ENCODE results near the gene RAB5IF. TPM values are rescaled to one million over a fixed set of nuclear protein-coding genes. Genes with fewer than 3 reads are reported as not detected.
A peak's percentile ranks its signal among the peaks of the same experiment; 100 is the strongest.

Gene RAB5IF, protein sequence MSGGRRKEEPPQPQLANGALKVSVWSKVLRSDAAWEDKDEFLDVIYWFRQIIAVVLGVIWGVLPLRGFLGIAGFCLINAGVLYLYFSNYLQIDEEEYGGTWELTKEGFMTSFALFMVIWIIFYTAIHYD
- 74.0 and 90.3 TPM in 2 replicates for total RNA-seq (2012; rRNA removed)
- 93.1 and 96.6 TPM in 2 replicates for polyA plus RNA-seq (2012; rRNA removed)
- polyA plus RNA-seq (2012; cell fraction: cytosol; rRNA removed) = 60.5 and 63.1 TPM in 2 replicates
- polyA plus RNA-seq (2012; cell fraction: nucleus; rRNA removed; ENCODE audit: low replicate concordance) = 30.9 and 74.4 TPM in 2 replicates
- Bru-seq, nascent RNA = percentile 73 among the genes with signal in this experiment
- BruChase-seq, experiment 1, labeled RNA remaining after a 6-hour chase = percentile 92 among the genes with signal in this experiment
- percentile 86 among the genes with signal in this experiment for BruChase-seq, experiment 2, labeled RNA remaining after a 2-hour chase
- long read RNA-seq, transcript RAB5IF-204 (5 exons, 1,170 nt) = minor isoform, 6 of 108 reads
- long read RNA-seq, transcript RAB5IF-202 (4 exons, 1,114 nt) = major isoform, 90 of 108 reads
- long read RNA-seq, partial matches to known transcripts = 1 of 108 reads
- long read RNA-seq, other reads (novel, unspliced or antisense) = 7 of 108 reads

DNA sequence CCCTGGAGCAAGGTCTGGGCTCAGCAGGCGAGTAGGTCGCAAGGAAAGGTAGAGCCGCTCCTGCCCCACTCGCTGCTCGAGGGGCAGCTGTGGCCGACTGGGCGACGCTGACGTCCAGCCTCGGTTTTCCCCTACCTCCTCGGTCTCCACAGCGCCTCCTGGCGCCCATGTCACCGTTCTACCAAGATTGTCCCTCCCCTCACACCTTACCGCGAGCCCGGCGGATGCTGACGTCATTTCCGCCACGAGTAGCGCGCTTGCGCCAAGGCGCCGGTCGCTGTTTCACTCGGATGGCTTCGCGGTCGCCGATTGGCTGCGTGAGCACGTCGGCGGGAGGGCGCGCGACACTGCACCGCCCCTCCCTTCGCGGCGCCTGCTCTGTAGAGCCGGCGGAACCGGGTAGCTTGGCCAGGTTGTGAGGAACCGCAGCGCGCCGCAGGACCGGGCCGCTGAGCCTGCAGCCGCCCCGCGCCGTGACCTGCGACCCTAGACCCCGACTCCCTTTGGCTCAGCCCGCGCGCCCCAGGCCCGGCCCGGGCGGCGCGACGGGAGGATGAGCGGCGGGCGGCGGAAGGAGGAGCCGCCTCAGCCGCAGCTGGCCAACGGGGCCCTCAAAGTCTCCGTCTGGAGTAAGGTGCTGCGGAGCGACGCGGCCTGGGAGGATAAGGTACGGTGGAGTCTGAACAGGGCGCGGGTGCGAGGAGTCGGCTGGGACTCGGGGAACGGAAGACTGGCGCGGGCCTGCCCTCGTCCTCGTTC is at the start of gene RAB5IF:
Gene RAB5IF (plus strand): TSS at position 381 of the 759 bp plus-strand sequence. CDS start 173 bp downstream, at position 554.
- peak; percentile 74 for TF ChIP-seq SMC3 (IDR thresholded peaks at IDR 0.05; ENCODE audit: low read depth, low read length)
- TF ChIP-seq MAZ (IDR thresholded peaks at IDR 0.05; ENCODE audit: borderline replicate concordance, low read depth, low read length) = no peak
- peak; percentile 66; the same call in 1 of the 2 replicates for TF ChIP-seq MXI1 (IDR thresholded peaks at IDR 0.05; ENCODE audit: borderline replicate concordance, low read depth, low read length)
- TF ChIP-seq, protein P1, sequence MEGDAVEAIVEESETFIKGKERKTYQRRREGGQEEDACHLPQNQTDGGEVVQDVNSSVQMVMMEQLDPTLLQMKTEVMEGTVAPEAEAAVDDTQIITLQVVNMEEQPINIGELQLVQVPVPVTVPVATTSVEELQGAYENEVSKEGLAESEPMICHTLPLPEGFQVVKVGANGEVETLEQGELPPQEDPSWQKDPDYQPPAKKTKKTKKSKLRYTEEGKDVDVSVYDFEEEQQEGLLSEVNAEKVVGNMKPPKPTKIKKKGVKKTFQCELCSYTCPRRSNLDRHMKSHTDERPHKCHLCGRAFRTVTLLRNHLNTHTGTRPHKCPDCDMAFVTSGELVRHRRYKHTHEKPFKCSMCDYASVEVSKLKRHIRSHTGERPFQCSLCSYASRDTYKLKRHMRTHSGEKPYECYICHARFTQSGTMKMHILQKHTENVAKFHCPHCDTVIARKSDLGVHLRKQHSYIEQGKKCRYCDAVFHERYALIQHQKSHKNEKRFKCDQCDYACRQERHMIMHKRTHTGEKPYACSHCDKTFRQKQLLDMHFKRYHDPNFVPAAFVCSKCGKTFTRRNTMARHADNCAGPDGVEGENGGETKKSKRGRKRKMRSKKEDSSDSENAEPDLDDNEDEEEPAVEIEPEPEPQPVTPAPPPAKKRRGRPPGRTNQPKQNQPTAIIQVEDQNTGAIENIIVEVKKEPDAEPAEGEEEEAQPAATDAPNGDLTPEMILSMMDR (conservative IDR thresholded peaks at IDR 0.05; ENCODE audit: low read depth, low read length) = peak; percentile 98
- peak; percentile 80 for TF ChIP-seq POLR2A (IDR thresholded peaks at IDR 0.05; ENCODE audit: low read depth, low read length)
- 0 out of 2 replicates have a peak, but pooled peaks have one; percentile 30 for TF ChIP-seq MAFK (IDR thresholded peaks at IDR 0.05; ENCODE audit: low read depth, low read length)
- TF ChIP-seq BHLHE40 (IDR thresholded peaks at IDR 0.05; ENCODE audit: low read depth, low read length) = no peak
- no peak for TF ChIP-seq FOS (IDR thresholded peaks at IDR 0.05; ENCODE audit: low read depth, low read length)
- TF ChIP-seq, protein P2, sequence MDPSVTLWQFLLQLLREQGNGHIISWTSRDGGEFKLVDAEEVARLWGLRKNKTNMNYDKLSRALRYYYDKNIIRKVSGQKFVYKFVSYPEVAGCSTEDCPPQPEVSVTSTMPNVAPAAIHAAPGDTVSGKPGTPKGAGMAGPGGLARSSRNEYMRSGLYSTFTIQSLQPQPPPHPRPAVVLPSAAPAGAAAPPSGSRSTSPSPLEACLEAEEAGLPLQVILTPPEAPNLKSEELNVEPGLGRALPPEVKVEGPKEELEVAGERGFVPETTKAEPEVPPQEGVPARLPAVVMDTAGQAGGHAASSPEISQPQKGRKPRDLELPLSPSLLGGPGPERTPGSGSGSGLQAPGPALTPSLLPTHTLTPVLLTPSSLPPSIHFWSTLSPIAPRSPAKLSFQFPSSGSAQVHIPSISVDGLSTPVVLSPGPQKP (IDR thresholded peaks at IDR 0.05; ENCODE audit: borderline replicate concordance, low read depth, low read length) = no peak
- no peak for TF ChIP-seq RFX5 (IDR thresholded peaks at IDR 0.05; ENCODE audit: low read depth, low read length)
- peak; percentile 74 for TF ChIP-seq RAD21 (IDR thresholded peaks at IDR 0.05; ENCODE audit: low read length)
- TF ChIP-seq RCOR1 (IDR thresholded peaks at IDR 0.05; ENCODE audit: insufficient replicate concordance, low read length) = no peak
- peaks cover 4% of the 10 kb centered on the region; the same call in 1 of the 2 replicates for H3K4me1 ChIP-seq (ENCODE audit: control insufficient read depth, insufficient read depth, low read length)
- in situ Hi-C loops (cut with MboI; ENCODE audit: low sequenced_read_pairs) (no loop called here), dilution Hi-C loops (cut with HindIII; ENCODE audit: low sequenced_read_pairs, unreplicated experiment) (no loop called here), intact Hi-C loops (cut with micrococcal nuclease) (loop anchor here (1.0 to 2.0 kb wide), 2 partner anchors 31 to 49 kb away; no protein-coding TSS in a partner anchor)
- peak within 1 kb of the TSS; percentile 73 for H2AK9ac ChIP-seq (replicated peaks; ENCODE audit: low read depth, low read length, poor library complexity)
- ATAC-seq (ENCODE audit: low read depth) (peak; percentile 99), DNase-seq (peak; percentile 98)
- peaks cover 8% of the 10 kb centered on the region; the same call in 1 of the 2 replicates for H3K9me1 ChIP-seq (ENCODE audit: insufficient read depth, low read length)
- H2BK20ac ChIP-seq (ENCODE audit: low read depth, low read length) = no peak within 1 kb of the TSS
- peak within 1 kb of the TSS; percentile 49 for H2BK5ac ChIP-seq (ENCODE audit: low read depth, low read length, poor library complexity, severe bottlenecking)
- 0% methylated on average over 15 of the region's 90 CpGs; no CpG with 5 or more reads in 1 of the 2 experiments for WGBS, 2 experiments (ENCODE audit: extremely low coverage in 2 of 2, insufficient read length in 1 of 2)
- POLR2A ChIA-PET (ENCODE audit: unreplicated experiment) = no interaction called here
- H3K23ac ChIP-seq (ENCODE audit: low read depth, low read length) = peak within 1 kb of the TSS; percentile 68; the same call in 1 of the 2 replicates
- peak within 1 kb of the TSS; percentile 99 for H3K4me2 ChIP-seq (ENCODE audit: low read depth, low read length)
- peak within 1 kb of the TSS; percentile 77 for H4K91ac ChIP-seq (ENCODE audit: insufficient read depth, low read depth, low read length)
- peak within 1 kb of the TSS; percentile 84 for H3K9ac ChIP-seq (ENCODE audit: low read depth, low read length)
- H3K9me3 ChIP-seq (ENCODE audit: control insufficient read depth, insufficient read depth, low read length) = no peaks in the 10 kb centered on the region
- peaks cover 9 to 27% of the 10 kb centered on the region in 2 experiments; a peak in 3 of 4 replicates for H3K79me1 ChIP-seq (ENCODE audit: low read depth in 1 of 2, low read length in 2 of 2)
- H2BK15ac ChIP-seq (ENCODE audit: low read depth, low read length) = peak within 1 kb of the TSS; percentile 20; the same call in 1 of the 3 replicates
- peak within 1 kb of the TSS; percentile 84 for H3K4me3 ChIP-seq (ENCODE audit: insufficient read depth, low read depth, low read length)
- H3K36me3 ChIP-seq (ENCODE audit: control insufficient read depth, insufficient read depth, low read length) = peaks cover 15% of the 10 kb centered on the region
- peak within 1 kb of the TSS; percentile 83 for H3K4ac ChIP-seq (ENCODE audit: low read depth, low read length)
- peak within 1 kb of the TSS; percentile 53; the same call in 1 of the 2 replicates for H2BK120ac ChIP-seq (ENCODE audit: low read depth, low read length)
- no peak within 1 kb of the TSS for H3K18ac ChIP-seq (ENCODE audit: low read depth, low read length)
- peak within 1 kb of the TSS; percentile 92 for H2AFZ ChIP-seq (replicated peaks; ENCODE audit: low read length, poor library complexity)
- CTCF ChIA-PET = interaction anchor here (0.6 to 1.4 kb wide), 7 partner anchors 27 to 484 kb away, joined by 3 to 6 read pairs (median 3); no protein-coding TSS in a partner anchor
- H3K27ac ChIP-seq (ENCODE audit: insufficient read depth, low read length) = peak within 1 kb of the TSS; percentile 68
- peak within 1 kb of the TSS; percentile 55 for H3K56ac ChIP-seq (ENCODE audit: extremely low read depth, insufficient read depth, low read length)
- no peaks in the 10 kb centered on the region for H3K27me3 ChIP-seq (ENCODE audit: control insufficient read depth, insufficient read depth, low read length)
- peak within 1 kb of the TSS; percentile 94 for H4K5ac ChIP-seq (ENCODE audit: low read depth, low read length)
- peaks cover 11% of the 10 kb centered on the region; the same call in 1 of the 2 replicates for H4K20me1 ChIP-seq (ENCODE audit: insufficient read depth, low read length)
- BruUV-seq (replicated peaks) = no TSS peak
- H4K8ac ChIP-seq (ENCODE audit: low read depth in 2 of 2, low read length in 2 of 2) = peak within 1 kb of the TSS; percentile 91 to 98
- peak within 1 kb of the TSS; percentile 80 for H3K14ac ChIP-seq (replicated peaks; ENCODE audit: low read depth, low read length)
- peak within 1 kb of the TSS; percentile 56 for H2AK5ac ChIP-seq (ENCODE audit: low read depth, low read length)
